ENCODE data around the gene NDST4.

NDST4 gene

DNA sequence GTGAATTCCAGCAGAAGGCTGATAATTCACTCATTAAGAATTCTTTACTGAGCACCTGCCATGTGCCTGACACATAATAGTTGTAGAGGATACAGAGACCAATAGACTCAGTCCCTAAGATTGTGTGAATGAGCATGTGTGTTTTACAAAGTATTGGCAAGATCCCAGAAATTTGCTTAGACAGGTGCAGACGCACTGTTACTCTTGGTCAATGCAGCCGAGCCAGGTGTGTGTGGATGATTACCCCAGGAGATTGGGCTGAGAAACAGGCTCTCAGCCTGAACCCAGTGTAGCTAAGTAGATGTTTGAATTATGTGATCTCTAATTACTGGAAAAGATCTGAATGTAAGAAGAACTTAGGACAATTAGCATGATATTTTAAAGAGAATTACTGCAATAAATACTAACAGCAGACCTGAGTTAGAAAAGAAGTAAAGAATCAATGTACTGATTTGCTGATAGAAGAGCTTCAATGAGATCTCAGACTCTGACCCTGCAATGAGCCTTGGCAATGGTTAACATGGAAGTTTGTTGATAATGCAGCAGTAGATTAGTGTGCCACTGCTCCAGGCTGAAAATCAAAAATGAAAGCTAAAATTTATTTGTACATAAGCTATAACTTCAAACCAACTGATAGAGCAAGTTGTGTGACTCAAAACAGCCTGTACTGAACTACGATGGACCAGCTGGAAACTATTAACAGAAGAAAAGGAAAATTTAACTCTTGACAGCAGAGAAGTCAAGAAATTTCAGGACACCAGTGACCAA lies 32.2 kb upstream of the NDST4 start:
- DNase-seq (ENCODE audit: low read depth, low spot score), result no peak
- Histone ChIP-seq H3K4me3 (ENCODE audit: insufficient read length, low read depth) (no peak overlapping the region), H3K36me3 (ENCODE audit: insufficient read depth, insufficient read length, low read length) (no peaks in the 10 kb centered on the region), H3K9ac (ENCODE audit: insufficient read length, low read depth) (no peak overlapping the region), H3K9me3 (ENCODE audit: insufficient read depth, low read length) (no peaks in the 10 kb centered on the region), H3K27me3 (ENCODE audit: insufficient read depth, insufficient read length) (no peaks in the 10 kb centered on the region), H3K4me1 (ENCODE audit: insufficient read depth, insufficient read length) (no peaks in the 10 kb centered on the region)
- no peak for TF ChIP-seq SUZ12 (IDR thresholded peaks at IDR 0.05; ENCODE audit: extremely low read depth, insufficient read depth, insufficient read length)
- TF ChIP-seq ZNF274 (IDR thresholded peaks at IDR 0.05; ENCODE audit: low read depth, low read length), result no peak
- TF ChIP-seq YY1 (IDR thresholded peaks at IDR 0.05; ENCODE audit: insufficient read depth, insufficient read length), result no peak

DNA sequence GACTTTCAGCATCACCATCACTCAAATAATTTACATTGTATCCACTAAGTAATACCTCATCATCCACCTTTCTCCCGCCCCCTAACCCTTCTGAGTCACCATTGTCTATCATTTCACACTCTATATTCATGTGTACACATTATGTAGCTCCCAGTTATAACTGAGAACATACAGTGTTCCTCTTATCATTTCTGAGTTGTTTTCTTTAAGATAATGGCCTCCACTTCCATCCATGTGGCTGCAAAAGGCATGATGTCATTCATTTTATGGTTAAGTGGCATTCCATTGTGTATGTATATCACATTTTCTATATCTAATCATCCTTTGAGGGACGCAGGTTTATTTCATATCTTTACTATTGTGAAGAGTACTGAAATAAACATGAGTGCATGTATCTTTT lies 14.6 kb upstream of the NDST4 start:
- Histone ChIP-seq H3K9ac (ENCODE audit: insufficient read length, low read depth) (no peak overlapping the region), H3K36me3 (ENCODE audit: insufficient read depth, insufficient read length, low read length) (no peaks in the 10 kb centered on the region), H3K4me3 (ENCODE audit: insufficient read length, low read depth) (no peak overlapping the region), H3K4me1 (ENCODE audit: insufficient read depth, insufficient read length) (no peaks in the 10 kb centered on the region), H3K9me3 (ENCODE audit: insufficient read depth, low read length) (no peaks in the 10 kb centered on the region), H3K27me3 (ENCODE audit: insufficient read depth, insufficient read length) (no peaks in the 10 kb centered on the region)
- TF ChIP-seq SUZ12 (IDR thresholded peaks at IDR 0.05; ENCODE audit: extremely low read depth, insufficient read depth, insufficient read length) (no peak), ZNF274 (IDR thresholded peaks at IDR 0.05; ENCODE audit: low read depth, low read length) (no peak), YY1 (IDR thresholded peaks at IDR 0.05; ENCODE audit: insufficient read depth, insufficient read length) (no peak)
- DNase-seq (ENCODE audit: low read depth, low spot score), result no peak

DNA sequence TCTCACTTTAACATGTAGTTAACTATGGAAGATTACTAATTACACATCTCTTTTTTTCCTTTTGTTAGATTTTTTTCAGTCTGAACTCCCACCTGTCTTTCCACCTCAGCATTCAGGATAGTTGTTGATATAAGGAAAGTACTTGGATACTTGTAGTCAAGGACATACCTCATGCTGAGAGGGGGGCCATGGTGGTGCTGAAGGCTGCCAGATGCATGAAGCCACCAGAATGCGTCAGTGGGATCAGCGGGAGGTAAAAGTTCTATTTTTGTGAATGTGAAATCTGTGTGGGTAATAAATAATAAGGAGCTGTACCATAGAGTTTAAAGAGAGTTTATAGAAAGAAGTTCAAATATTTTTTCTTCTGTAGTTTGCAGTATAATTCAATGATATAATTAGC lies 13.1 kb upstream of the NDST4 start:
- Histone ChIP-seq H3K36me3 (ENCODE audit: insufficient read depth, insufficient read length, low read length) (no peaks in the 10 kb centered on the region), H3K27me3 (ENCODE audit: insufficient read depth, insufficient read length) (no peaks in the 10 kb centered on the region), H3K4me1 (ENCODE audit: insufficient read depth, insufficient read length) (no peaks in the 10 kb centered on the region), H3K9ac (ENCODE audit: insufficient read length, low read depth) (no peak overlapping the region), H3K4me3 (ENCODE audit: insufficient read length, low read depth) (no peak overlapping the region), H3K9me3 (ENCODE audit: insufficient read depth, low read length) (no peaks in the 10 kb centered on the region)
- DNase-seq (ENCODE audit: low read depth, low spot score), result no peak
- TF ChIP-seq ZNF274 (IDR thresholded peaks at IDR 0.05; ENCODE audit: low read depth, low read length) (no peak), SUZ12 (IDR thresholded peaks at IDR 0.05; ENCODE audit: extremely low read depth, insufficient read depth, insufficient read length) (no peak), YY1 (IDR thresholded peaks at IDR 0.05; ENCODE audit: insufficient read depth, insufficient read length) (no peak)

DNA sequence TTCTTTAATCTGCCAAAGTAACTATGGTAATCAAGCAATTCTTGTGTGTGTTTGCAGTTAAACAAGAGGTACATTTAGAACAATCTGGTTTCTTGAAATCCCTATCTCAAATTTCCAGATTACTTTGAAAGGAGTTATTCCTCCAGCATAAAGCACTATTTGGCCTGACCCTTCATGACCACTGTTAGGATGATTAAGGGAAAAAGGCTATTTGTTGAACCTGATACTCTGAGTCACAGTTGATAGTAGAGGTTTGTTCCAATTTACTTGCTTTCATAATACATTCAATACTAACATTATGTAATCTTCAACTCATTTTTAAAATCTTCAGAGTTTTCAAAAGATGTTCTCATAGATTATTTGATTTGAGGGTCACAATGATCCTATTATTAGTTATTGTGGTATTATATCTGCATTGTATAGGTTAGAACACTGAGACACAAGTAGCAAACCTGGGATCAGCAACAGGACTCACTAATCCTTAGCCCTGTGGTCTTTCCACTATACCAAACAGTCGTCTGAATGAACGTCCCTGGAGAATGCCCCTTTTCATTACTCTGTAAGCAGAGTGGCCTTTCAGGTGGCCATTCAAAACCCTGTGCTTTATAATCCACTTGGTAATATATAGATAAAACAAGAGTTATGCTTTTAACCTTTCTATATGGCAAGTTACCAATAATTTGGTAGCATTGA lies 8.1 kb upstream of the NDST4 start:
- H3K4me1 ChIP-seq (ENCODE audit: insufficient read depth, insufficient read length), result no peaks in the 10 kb centered on the region
- DNase-seq (ENCODE audit: low read depth, low spot score), result no peak
- no peaks in the 10 kb centered on the region for H3K36me3 ChIP-seq (ENCODE audit: insufficient read depth, insufficient read length, low read length)
- no peak overlapping the region for H3K4me3 ChIP-seq (ENCODE audit: insufficient read length, low read depth)
- TF ChIP-seq SUZ12 (IDR thresholded peaks at IDR 0.05; ENCODE audit: extremely low read depth, insufficient read depth, insufficient read length) (no peak), ZNF274 (IDR thresholded peaks at IDR 0.05; ENCODE audit: low read depth, low read length) (no peak), YY1 (IDR thresholded peaks at IDR 0.05; ENCODE audit: insufficient read depth, insufficient read length) (no peak)
- H3K9ac ChIP-seq (ENCODE audit: insufficient read length, low read depth), result no peak overlapping the region
- no peaks in the 10 kb centered on the region for H3K27me3 ChIP-seq (ENCODE audit: insufficient read depth, insufficient read length)
- no peaks in the 10 kb centered on the region for H3K9me3 ChIP-seq (ENCODE audit: insufficient read depth, low read length)

DNA sequence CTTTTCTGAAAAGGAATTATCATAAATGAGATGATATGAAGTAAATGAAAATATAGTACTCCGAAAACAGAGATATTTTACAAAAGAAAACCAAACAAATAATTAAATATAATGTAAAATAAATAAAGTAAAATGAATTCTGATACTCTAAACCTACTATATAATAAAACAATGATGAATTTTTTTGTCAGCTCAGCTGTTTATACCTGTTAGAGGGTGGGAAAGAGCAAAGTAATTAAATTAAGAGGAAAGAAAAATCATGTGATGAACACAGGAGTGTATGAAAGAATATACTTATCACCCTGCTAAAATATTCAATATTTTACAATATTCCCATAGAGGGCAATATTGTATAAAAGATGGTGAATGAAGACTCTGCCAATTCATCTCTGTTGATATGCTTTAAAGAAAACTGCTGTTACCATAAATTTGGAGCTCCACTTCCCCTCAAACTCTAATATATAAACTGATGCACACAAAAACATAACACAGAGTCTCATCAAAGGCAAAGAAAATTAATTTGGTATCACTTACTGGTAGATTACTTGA lies 6.5 kb upstream of the NDST4 start:
- Histone ChIP-seq H3K27me3 (ENCODE audit: insufficient read depth, insufficient read length) (no peaks in the 10 kb centered on the region), H3K9ac (ENCODE audit: insufficient read length, low read depth) (no peak overlapping the region), H3K9me3 (ENCODE audit: insufficient read depth, low read length) (no peaks in the 10 kb centered on the region), H3K4me1 (ENCODE audit: insufficient read depth, insufficient read length) (no peaks in the 10 kb centered on the region), H3K4me3 (ENCODE audit: insufficient read length, low read depth) (no peak overlapping the region), H3K36me3 (ENCODE audit: insufficient read depth, insufficient read length, low read length) (no peaks in the 10 kb centered on the region)
- no peak for DNase-seq (ENCODE audit: low read depth, low spot score)
- TF ChIP-seq SUZ12 (IDR thresholded peaks at IDR 0.05; ENCODE audit: extremely low read depth, insufficient read depth, insufficient read length) (no peak), YY1 (IDR thresholded peaks at IDR 0.05; ENCODE audit: insufficient read depth, insufficient read length) (no peak), ZNF274 (IDR thresholded peaks at IDR 0.05; ENCODE audit: low read depth, low read length) (no peak)

DNA sequence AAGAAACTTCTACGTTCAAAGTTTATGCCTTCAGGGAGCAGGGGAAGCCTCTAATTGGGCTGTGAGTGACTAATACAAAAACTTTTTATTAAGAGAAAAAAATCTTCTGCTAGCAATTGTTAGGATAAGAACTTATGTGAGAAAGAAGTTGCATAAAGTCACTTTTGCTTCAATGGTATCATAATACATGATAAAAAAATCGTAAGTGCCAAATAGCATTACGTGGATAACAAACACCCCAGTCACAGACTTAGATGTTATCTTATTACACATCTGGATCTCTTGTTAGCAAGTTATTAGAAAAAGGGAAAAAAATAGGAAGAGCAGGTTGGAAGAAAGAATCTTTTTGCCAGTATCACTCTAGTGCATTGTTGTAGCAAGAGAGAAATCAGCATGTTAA lies 4.2 kb upstream of the NDST4 start:
- H3K36me3 ChIP-seq (ENCODE audit: insufficient read depth, insufficient read length, low read length), result no peaks in the 10 kb centered on the region
- no peaks in the 10 kb centered on the region for H3K4me1 ChIP-seq (ENCODE audit: insufficient read depth, insufficient read length)
- H3K9ac ChIP-seq (ENCODE audit: insufficient read length, low read depth), result no peak overlapping the region
- DNase-seq (ENCODE audit: low read depth, low spot score), result no peak
- TF ChIP-seq SUZ12 (IDR thresholded peaks at IDR 0.05; ENCODE audit: extremely low read depth, insufficient read depth, insufficient read length), result no peak
- no peak overlapping the region for H3K4me3 ChIP-seq (ENCODE audit: insufficient read length, low read depth)
- no peaks in the 10 kb centered on the region for H3K27me3 ChIP-seq (ENCODE audit: insufficient read depth, insufficient read length)
- H3K9me3 ChIP-seq (ENCODE audit: insufficient read depth, low read length), result no peaks in the 10 kb centered on the region
